ENCODE results near the gene TSC22D3. TPM values are rescaled to one million over a fixed set of nuclear protein-coding genes. Genes with fewer than 3 reads are reported as not detected.

Gene TSC22D3
- total RNA-seq, 1 donor from 2014 or later, result 41.4 TPM

DNA sequence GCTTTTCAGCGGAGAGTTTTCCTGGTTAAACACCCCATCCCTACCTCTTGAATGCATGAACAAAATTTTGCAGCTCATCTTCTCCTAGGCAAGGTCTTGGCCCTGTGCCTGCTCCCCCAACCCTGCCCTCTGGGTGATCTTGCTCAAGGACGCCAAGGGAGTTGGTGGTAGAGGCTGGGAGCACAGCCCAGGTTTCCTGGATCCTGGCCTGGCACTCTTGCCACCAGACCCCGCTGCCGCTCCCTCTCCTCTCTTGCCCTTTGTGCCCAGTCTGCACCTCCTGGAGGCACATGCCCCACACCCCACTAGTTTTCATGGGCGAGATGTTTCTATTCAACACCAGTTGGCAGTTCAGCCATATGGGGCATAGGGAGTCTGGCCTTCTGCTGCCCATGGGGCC, 37.3 kb downstream of the TSC22D3 start:
- Mint-ChIP-seq H3K4me3 (ENCODE audit: low read depth) (no peak overlapping the region), H3K27ac (no peak overlapping the region), H3K9me3 (ENCODE audit: low read depth) (peaks cover 8% of the 10 kb centered on the region), H3K36me3 (ENCODE audit: insufficient read depth) (no peaks in the 10 kb centered on the region), H3K27me3 (peaks cover 3% of the 10 kb centered on the region), H3K4me1 (ENCODE audit: low read depth) (peaks cover 16% of the 10 kb centered on the region)
- TF ChIP-seq, protein P1, sequence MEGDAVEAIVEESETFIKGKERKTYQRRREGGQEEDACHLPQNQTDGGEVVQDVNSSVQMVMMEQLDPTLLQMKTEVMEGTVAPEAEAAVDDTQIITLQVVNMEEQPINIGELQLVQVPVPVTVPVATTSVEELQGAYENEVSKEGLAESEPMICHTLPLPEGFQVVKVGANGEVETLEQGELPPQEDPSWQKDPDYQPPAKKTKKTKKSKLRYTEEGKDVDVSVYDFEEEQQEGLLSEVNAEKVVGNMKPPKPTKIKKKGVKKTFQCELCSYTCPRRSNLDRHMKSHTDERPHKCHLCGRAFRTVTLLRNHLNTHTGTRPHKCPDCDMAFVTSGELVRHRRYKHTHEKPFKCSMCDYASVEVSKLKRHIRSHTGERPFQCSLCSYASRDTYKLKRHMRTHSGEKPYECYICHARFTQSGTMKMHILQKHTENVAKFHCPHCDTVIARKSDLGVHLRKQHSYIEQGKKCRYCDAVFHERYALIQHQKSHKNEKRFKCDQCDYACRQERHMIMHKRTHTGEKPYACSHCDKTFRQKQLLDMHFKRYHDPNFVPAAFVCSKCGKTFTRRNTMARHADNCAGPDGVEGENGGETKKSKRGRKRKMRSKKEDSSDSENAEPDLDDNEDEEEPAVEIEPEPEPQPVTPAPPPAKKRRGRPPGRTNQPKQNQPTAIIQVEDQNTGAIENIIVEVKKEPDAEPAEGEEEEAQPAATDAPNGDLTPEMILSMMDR (IDR thresholded peaks at IDR 0.05; ENCODE audit: unreplicated experiment), result no peak
- DNase-seq (ENCODE audit: low spot score, unreplicated experiment), result no peak

DNA sequence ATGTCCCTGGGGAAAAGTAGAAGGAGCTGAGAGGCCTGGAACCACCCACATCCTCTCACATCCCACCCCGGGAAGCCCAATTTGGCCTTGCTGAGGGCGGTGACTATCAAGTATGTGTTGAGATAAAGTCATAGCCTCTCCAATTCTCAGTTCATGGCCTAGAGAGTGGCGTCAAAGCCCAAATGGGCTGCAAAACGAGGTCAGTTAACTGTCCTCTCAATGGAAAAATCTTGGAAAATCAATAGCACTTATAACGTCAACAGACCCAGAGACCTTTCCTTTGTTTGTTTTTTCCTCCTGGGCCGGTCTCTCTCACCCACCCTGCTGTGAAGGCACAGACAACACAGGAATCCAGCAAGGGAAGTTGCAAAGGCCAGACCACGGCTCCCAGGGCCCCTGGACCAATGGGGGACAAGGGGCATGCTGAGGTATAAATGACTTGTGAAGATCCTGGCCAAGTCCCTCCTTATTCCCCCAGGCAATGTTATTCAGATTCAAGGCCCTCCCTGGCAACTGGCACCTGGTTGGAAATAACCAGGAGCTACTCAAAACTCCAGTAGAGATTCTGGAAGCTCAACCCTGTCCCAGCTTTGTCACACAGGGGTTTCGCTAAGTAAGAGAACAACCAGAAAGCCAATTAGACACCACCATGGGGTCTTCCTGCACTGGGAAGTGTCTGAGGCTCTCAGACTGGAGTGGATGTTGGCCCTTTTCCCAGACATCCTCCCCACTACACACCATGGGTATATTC, 38.6 kb downstream of the TSC22D3 start:
- Mint-ChIP-seq H3K4me1 (ENCODE audit: low read depth) (peaks cover 13% of the 10 kb centered on the region), H3K4me3 (ENCODE audit: low read depth) (no peak overlapping the region), H3K27ac (no peak overlapping the region), H3K27me3 (no peaks in the 10 kb centered on the region), H3K9me3 (ENCODE audit: low read depth) (peaks cover 8% of the 10 kb centered on the region), H3K36me3 (ENCODE audit: insufficient read depth) (no peaks in the 10 kb centered on the region)
- TF ChIP-seq, protein P1 (IDR thresholded peaks at IDR 0.05; ENCODE audit: unreplicated experiment), result no peak
- no peak for DNase-seq (ENCODE audit: low spot score, unreplicated experiment)

DNA sequence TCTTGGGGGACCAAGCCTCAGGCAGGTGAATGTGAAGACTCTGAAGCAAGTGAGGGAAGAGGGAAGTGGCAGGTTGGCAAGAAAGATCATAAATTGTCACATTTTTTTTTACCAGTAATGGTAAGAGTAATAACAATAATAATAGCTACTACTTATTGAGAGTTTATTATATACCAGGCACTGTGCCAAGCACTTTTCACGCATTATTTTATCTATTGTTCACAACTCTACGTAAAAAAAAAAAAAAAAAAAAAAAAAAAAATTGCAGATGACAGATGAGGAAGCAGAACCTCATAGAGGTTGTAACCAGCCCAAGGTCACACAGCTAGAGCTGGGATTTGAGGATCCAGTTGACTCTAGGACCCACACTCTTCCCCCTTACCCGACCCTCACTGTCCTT, 40.9 kb downstream of the TSC22D3 start:
- Mint-ChIP-seq H3K4me1 (ENCODE audit: low read depth) (peaks cover 11% of the 10 kb centered on the region), H3K27me3 (no peaks in the 10 kb centered on the region), H3K4me3 (ENCODE audit: low read depth) (no peak overlapping the region), H3K27ac (no peak overlapping the region), H3K9me3 (ENCODE audit: low read depth) (peaks cover 8% of the 10 kb centered on the region), H3K36me3 (ENCODE audit: insufficient read depth) (no peaks in the 10 kb centered on the region)
- TF ChIP-seq, protein P1 (IDR thresholded peaks at IDR 0.05; ENCODE audit: unreplicated experiment), result no peak
- no peak for DNase-seq (ENCODE audit: low spot score, unreplicated experiment)

DNA sequence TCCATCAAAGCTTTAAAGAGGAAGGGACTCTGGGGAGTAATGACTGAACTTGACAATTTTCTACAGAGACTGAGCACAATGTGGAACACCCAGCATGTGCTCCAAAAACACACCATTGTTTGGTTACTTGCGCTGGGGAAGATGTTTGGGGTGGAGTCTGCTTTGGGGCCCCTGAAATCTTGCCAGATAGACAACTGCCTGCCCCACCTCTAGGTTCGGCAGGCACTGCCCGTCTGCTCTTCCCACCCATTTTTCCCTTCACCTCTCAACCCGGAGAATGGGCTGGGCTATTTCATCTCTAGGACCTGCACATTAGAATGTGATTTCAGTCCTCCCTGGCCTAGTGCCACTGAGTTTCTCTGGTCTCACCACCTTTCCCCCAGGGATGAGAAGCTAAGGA, 41.9 kb downstream of the TSC22D3 start:
- TF ChIP-seq, protein P1 (IDR thresholded peaks at IDR 0.05; ENCODE audit: unreplicated experiment), result no peak
- H3K27ac Mint-ChIP-seq, result no peak overlapping the region
- no peaks in the 10 kb centered on the region for H3K27me3 Mint-ChIP-seq
- no peak overlapping the region for H3K4me3 Mint-ChIP-seq (ENCODE audit: low read depth)
- H3K9me3 Mint-ChIP-seq (ENCODE audit: low read depth), result peaks cover 10% of the 10 kb centered on the region
- H3K4me1 Mint-ChIP-seq (ENCODE audit: low read depth), result peaks cover 15% of the 10 kb centered on the region
- H3K36me3 Mint-ChIP-seq (ENCODE audit: insufficient read depth), result no peaks in the 10 kb centered on the region
- no peak for DNase-seq (ENCODE audit: low spot score, unreplicated experiment)

DNA sequence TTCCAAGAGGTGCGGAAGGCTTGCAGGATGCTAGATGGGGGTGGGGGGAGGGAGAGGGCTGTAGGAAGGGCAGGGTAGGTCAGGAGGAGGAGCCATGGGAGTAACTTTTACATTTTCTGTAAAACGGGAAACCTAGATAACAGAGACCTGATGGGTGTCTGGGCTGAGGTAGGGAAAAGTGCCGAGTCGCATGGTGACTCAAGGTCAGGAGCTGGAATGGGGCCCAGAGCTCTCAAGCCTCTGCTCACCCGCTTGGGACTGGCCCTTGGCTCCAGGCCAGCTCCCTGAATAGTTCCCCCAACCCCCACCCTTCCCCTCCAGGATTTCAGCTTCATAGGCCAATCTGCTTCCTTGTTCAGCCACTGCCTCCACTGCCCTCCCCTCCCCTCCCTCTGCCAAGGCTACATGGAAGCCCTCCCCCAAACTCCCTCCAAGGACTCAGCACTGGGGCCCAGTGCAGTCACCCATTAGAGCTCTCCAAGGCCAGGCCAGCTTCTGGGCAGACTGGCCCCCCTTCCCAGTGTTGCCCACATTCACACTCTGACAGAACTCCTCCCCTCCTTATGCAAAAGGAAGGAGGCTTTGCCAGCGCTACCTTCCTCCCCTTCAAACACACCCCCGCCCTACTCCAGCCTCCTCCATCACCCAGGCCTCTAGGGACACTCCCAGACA, 43.6 kb downstream of the TSC22D3 start:
- H3K27me3 Mint-ChIP-seq, result no peaks in the 10 kb centered on the region
- no peak overlapping the region for H3K27ac Mint-ChIP-seq
- peaks cover 19% of the 10 kb centered on the region for H3K4me1 Mint-ChIP-seq (ENCODE audit: low read depth)
- TF ChIP-seq, protein P1 (IDR thresholded peaks at IDR 0.05; ENCODE audit: unreplicated experiment), result no peak
- no peak overlapping the region for H3K4me3 Mint-ChIP-seq (ENCODE audit: low read depth)
- no peak for DNase-seq (ENCODE audit: low spot score, unreplicated experiment)
- peaks cover 16% of the 10 kb centered on the region for H3K9me3 Mint-ChIP-seq (ENCODE audit: low read depth)
- H3K36me3 Mint-ChIP-seq (ENCODE audit: insufficient read depth), result no peaks in the 10 kb centered on the region
